WI38 (cell line): ENCODE data around the gene AGAP1.

ENCODE experiments used
- H3K4me3 ChIP-seq: 2 replicates; pipeline ENCODE4 v1.5.1; 2011; ENCODE audit warnings: low read depth, mild to moderate bottlenecking, control low read depth, low read length
- CTCF ChIP-seq: IDR thresholded peaks from 2 replicates; pipeline ENCODE4 v1.5.1; 2012; ENCODE audit warnings: low read depth, mild to moderate bottlenecking, control low read depth, low read length

Gene AGAP1

GRCh38 chr2:235523486-235524150 lies 29.8 kb downstream of the AGAP1 start:
- no peak for TF ChIP-seq CTCF
- no peak overlapping the region for H3K4me3 ChIP-seq

DNA sequence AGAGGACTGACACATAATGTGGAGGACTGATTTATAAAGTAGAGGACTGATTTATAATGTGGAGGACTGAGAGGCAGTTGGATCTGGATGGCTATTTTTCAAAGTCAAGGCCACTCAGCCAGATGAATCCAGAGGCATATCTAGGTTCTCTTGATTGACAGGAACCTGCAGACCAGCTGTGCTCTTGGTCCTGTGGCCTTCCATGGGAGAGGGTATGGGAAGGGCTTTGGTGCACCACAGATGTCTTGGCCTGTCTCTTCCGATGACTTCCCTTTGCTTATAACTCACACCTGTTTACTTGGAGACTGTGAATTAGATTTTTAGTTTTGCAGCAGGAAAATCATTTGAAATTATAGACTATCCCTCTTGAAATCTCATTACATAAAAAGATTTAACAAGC lies 32.3 kb downstream of the AGAP1 start:
- no peak for TF ChIP-seq CTCF

GRCh38 chr2:235527806-235528469 lies 34.1 kb downstream of the AGAP1 start:
- TF ChIP-seq CTCF, result no peak
- H3K4me3 ChIP-seq, result no peak overlapping the region

More for the DNA sequence above, 32.3 kb downstream of the AGAP1 start:
- no peak overlapping the region for H3K4me3 ChIP-seq

- no peak overlapping the region for H3K4me3 ChIP-seq
- TF ChIP-seq CTCF, result no peak
Measured at GRCh38 chr2:235529621-235530020, 35.8 kb downstream of the AGAP1 start.

DNA sequence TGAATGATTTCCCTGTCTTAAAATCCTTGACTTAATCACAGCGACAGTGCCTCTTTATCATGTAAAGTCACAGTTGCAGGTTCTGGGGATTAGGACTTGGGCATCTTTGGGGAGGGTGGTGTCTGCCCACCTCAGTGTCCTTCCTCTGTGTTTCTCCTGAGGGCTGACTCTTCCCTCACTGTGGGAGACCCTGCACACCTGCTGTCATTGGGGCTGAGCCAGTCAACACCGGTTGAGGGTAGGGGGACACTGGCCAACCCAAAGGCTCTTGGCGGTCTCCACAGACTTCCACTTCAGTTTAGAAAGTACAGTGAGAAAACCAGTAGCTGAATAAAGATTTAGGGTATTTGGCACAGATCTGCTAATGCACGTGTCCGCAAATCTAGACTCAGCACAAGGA lies 36.9 kb downstream of the AGAP1 start:
- no peak for TF ChIP-seq CTCF

GRCh38 chr2:235532307-235532706 lies 38.5 kb downstream of the AGAP1 start:
- no peak for TF ChIP-seq CTCF

More for the DNA sequence above, 36.9 kb downstream of the AGAP1 start:
- no peak overlapping the region for H3K4me3 ChIP-seq

DNA sequence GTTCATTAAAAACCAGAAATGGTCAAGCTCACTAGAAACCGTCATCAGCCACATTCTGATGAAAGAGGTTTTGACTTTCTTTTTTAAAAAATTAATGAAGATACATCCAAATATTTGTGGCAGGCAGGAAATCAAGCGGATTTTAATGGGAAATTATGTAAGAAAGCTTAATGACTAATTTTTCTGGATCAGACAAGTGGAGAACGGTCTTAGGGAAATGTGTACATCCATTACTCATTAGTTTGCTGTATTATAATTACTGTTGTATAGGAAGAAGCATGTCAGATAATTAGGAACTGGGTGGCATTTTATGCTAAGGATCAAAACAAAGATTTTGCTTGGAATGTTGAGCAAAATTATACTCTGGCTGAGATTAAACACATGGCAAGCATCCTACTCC lies 39.4 kb downstream of the AGAP1 start:
- no peak for TF ChIP-seq CTCF
- no peak overlapping the region for H3K4me3 ChIP-seq

More at GRCh38 chr2:235532307-235532706, 38.5 kb downstream of the AGAP1 start:
- H3K4me3 ChIP-seq, result no peak overlapping the region
